Neural cell (in vitro differentiated cells): ENCODE measurements around the gene PLP1.

Experiments used
- CTCF ChIP-seq: fragments of 450-650 bp; IDR thresholded peaks from 2 replicates; pipeline ENCODE4 v1.5.1; 2014; ENCODE audit warnings: antibody characterized with exemption, mild to moderate bottlenecking, moderate library complexity; ENCODE audit not compliant: poor library complexity, severe bottlenecking
- EP300 ChIP-seq: fragments of 450-650 bp; conservative IDR thresholded peaks from 2 replicates; pipeline ENCODE4 v1.6.1; 2014; ENCODE audit warnings: antibody characterized with exemption, mild to moderate bottlenecking, moderate library complexity; ENCODE audit not compliant: poor library complexity, severe bottlenecking
- EZH2 ChIP-seq: fragments of 200-600, 300-800 bp; shearing (Covaris generic), sonication (generic); IDR thresholded peaks from 2 replicates; pipeline ENCODE4 v1.6.1; 2014; ENCODE audit warnings: antibody characterized with exemption, low read length, borderline replicate concordance, mild to moderate bottlenecking; ENCODE audit not compliant: insufficient read depth, poor library complexity, severe bottlenecking

DNA sequence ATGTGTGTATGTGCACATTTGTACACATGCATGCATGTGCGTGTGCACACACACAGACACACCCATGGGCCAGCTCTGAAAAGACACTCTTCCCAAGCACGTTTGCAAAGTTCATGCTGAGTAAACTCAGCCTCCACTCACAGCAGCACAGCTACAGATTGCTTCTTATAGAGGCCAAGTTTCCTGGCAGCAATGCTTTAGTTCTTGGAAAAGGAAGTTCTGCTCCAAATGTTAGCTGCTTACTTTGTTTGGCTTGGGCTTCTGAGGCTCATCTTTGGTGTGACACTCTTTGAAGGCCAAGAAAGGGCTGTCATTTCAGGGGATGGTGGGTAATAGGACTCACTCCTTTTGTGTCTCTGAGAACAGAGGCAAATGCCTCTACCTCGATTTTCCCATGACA lies 6.6 kb downstream of the PLP1 start:
- TF ChIP-seq CTCF: no peak
- TF ChIP-seq EP300: no peak
- no peak for TF ChIP-seq EZH2
